Measurements from ENCODE around the gene MTUS2. TPM values are rescaled to one million over a fixed set of nuclear protein-coding genes. Genes with fewer than 3 reads are reported as not detected.

MTUS2 gene
- total and polyA plus RNA-seq, 2 donors (not counting 3 experiments of a cell fraction or from before 2014, with no cell fraction given) = not detected

GRCh38 chr13:29421118-29421517 is 601.0 kb downstream of the MTUS2 start:
- POLR2A ChIA-PET = no interaction called here
- CTCF ChIA-PET = no interaction called here
- intact Hi-C loops (cut with micrococcal nuclease) (no loop called here), dilution Hi-C loops (cut with MboI; ENCODE audit: extremely low pct_ligation_motif_present, low sequenced_read_pairs) (no loop called here)
- no peaks in the 10 kb centered on the region for H4K20me1 ChIP-seq (replicated peaks; ENCODE audit: control insufficient read depth, extremely low read depth, insufficient read depth, low read length)
- TF ChIP-seq EZH2 (IDR thresholded peaks at IDR 0.05; ENCODE audit: borderline replicate concordance, low read depth, low read length, severe bottlenecking) (no peak), CTCF (IDR thresholded peaks at IDR 0.05; ENCODE audit: extremely low read depth in 1 of 2, insufficient read depth in 1 of 2, low read depth in 1 of 2, low read length in 2 of 2) (no peak), POLR2AphosphoS5 (IDR thresholded peaks at IDR 0.05; ENCODE audit: insufficient read depth, low read depth, low read length) (no peak), GATA2 (IDR thresholded peaks at IDR 0.05; ENCODE audit: insufficient read depth, insufficient read length, low read depth, low read length) (no peak), MYC (IDR thresholded peaks at IDR 0.05; ENCODE audit: low read depth, low read length) (no peak), POLR2A (IDR thresholded peaks at IDR 0.05; ENCODE audit: low read depth, low read length) (no peak), FOS (IDR thresholded peaks at IDR 0.05; ENCODE audit: borderline replicate concordance, insufficient read depth, low read length) (no peak), JUN (IDR thresholded peaks at IDR 0.05; ENCODE audit: borderline replicate concordance, insufficient read depth, insufficient read length, low read depth) (no peak), MAX (IDR thresholded peaks at IDR 0.05; ENCODE audit: insufficient read depth, insufficient read length) (no peak)
- no peaks in the 10 kb centered on the region for H3K9me1 ChIP-seq (replicated peaks; ENCODE audit: control insufficient read depth, extremely low read depth, insufficient read depth, low read length)
- no peaks in the 10 kb centered on the region for H3K36me3 ChIP-seq (ENCODE audit: control insufficient read depth in 2 of 2, extremely low read depth in 1 of 2, insufficient read depth in 2 of 2, low read length in 2 of 2)
- no peak overlapping the region for H3K4me2 ChIP-seq (ENCODE audit: insufficient read depth, low read length)
- BruUV-seq (replicated peaks) = no TSS peak
- no peaks in the 10 kb centered on the region for H3K9me3 ChIP-seq (replicated peaks; ENCODE audit: control insufficient read depth, insufficient read depth, low read length)
- H2AFZ ChIP-seq (ENCODE audit: low read depth, low read length) = no peak overlapping the region
- no peak overlapping the region for H3K27ac ChIP-seq (ENCODE audit: insufficient read depth, low read depth, low read length)
- no peak overlapping the region for H3K4me3 ChIP-seq (replicated peaks in 1 of 3; ENCODE audit: insufficient read depth in 1 of 3, low read depth in 1 of 3, low read length in 3 of 3)
- FAIRE-seq (no peak), DNase-seq (ENCODE audit: low read depth, low spot score) (no peak)
- H3K79me2 ChIP-seq (ENCODE audit: control insufficient read depth, insufficient read depth, low read length) = no peaks in the 10 kb centered on the region
- H3K9ac ChIP-seq (replicated peaks; ENCODE audit: extremely low read depth, insufficient read depth, low read length) = no peak overlapping the region
- peaks cover 0 to 4% of the 10 kb centered on the region in 2 experiments for H3K27me3 ChIP-seq (ENCODE audit: control insufficient read depth in 2 of 2, insufficient read depth in 2 of 2, low read length in 2 of 2)
- no peaks in the 10 kb centered on the region for H3K4me1 ChIP-seq (ENCODE audit: control insufficient read depth, extremely low read depth, insufficient read depth, low read length)
